HTR-8/SVneo (cell line): Measurements from ENCODE around the gene ANAPC4.

Experiments
- DNase-seq: peaks from one replicate; pipeline ENCODE4 v3.0.0; 2011; ENCODE audit warnings: low spot score, mixed read lengths; ENCODE audit not compliant: insufficient read length
- FAIRE-seq: peaks from 2 replicates; lab custom pipeline; 2011; peaks lifted over from hg19 to GRCh38; lab: Jason Lieb, UNC

Gene ANAPC4

DNA sequence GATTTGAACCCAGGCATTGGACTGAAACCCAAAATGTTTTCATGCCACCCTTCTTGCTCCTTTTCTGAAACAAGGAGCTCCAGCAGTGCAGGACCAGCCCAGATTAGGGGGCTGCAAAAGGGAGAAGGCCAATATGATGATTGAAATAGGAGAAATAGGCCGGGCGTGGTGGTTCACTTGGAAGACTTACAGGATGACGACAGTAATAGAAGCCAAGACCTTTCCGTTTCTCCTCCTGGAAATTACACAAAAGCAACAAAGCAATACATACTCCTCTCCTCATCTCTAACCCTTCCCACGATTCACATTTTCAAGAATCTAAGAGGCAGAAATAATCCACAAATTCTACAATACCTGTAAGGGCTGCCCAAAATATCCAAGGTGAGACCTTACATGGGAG, 90.8 kb downstream of the ANAPC4 start:
- FAIRE-seq: no peak
- no peak for DNase-seq
